IMR-90 (cell line): ENCODE results near the gene GLE1.

ENCODE experiments used
- CTCF ChIP-seq: conservative IDR thresholded peaks from 2 replicates; pipeline ENCODE4 v1.5.1; 2012; ENCODE audit warnings: mild to moderate bottlenecking, low read depth, low read length, improper control_type of control experiment
- RFX5 ChIP-seq: IDR thresholded peaks from 2 replicates; pipeline ENCODE4 v1.8.0; 2012; ENCODE audit warnings: low read depth, mild to moderate bottlenecking, low read length, moderate library complexity

GRCh38 chr9:128587453-128587852 is 82.9 kb downstream of the GLE1 start:
- TF ChIP-seq RFX5 (no peak), CTCF (no peak)
